Spleen (tissue), 11 donors: ENCODE measurements around the gene NBAS. TPM values are rescaled to one million over a fixed set of nuclear protein-coding genes. Genes with fewer than 3 reads are reported as not detected.
A peak's percentile ranks its signal among the peaks of the same experiment; 100 is the strongest.

Experiments used
- DNase-seq: peaks from one replicate; pipeline ENCODE4 v3.0.0-alpha.2; 2020
- H3K27ac ChIP-seq, 8 donors: fragments of 200-600 bp; sonication (generic) in 7 of 8; 1 replicate in 4 of 8; 2 replicates in 4 of 8; pipeline versions ENCODE4 v1.5.0 to v1.8.0; 2016 to 2021; ENCODE audit warnings: inconsistent platforms in 4 of 8, mild to moderate bottlenecking in 4 of 8, moderate library complexity in 1 of 8
- H3K27me3 ChIP-seq, 7 donors: fragments of 200-600 bp; sonication (generic) in 6 of 7; replicated peaks in 1 of 7; 1 replicate in 4 of 7; 2 replicates in 3 of 7; pipeline versions ENCODE4 v1.5.0 to v1.8.0; 2016 to 2021; ENCODE audit warnings: inconsistent platforms in 3 of 7, mild to moderate bottlenecking in 1 of 7
- H3K36me3 ChIP-seq, 6 donors: fragments of 200-600 bp; sonication (generic) in 5 of 6; 1 replicate in 4 of 6; 2 replicates in 2 of 6; pipeline versions ENCODE4 v1.5.0 to v1.8.0; 2016 to 2021; ENCODE audit warnings: inconsistent platforms in 2 of 6
- H3K4me1 ChIP-seq, 6 donors: fragments of 200-600 bp; sonication (generic) in 5 of 6; 1 replicate in 3 of 6; 2 replicates in 3 of 6; pipeline versions ENCODE4 v1.5.0 to v1.8.0; 2016 to 2021; ENCODE audit warnings: inconsistent platforms in 3 of 6
- H3K4me3 ChIP-seq, 8 donors: fragments of 200-600 bp; sonication (generic) in 7 of 8; 1 replicate in 4 of 8; 2 replicates in 4 of 8; pipeline versions ENCODE4 v1.5.0 to v1.8.0; 2016 to 2021; ENCODE audit warnings: inconsistent platforms in 4 of 8, mild to moderate bottlenecking in 4 of 8, moderate library complexity in 2 of 8
- H3K9me3 ChIP-seq, 8 donors: fragments of 200-600 bp; sonication (generic) in 7 of 8; 1 replicate in 4 of 8; 2 replicates in 4 of 8; pipeline versions ENCODE4 v1.5.0 to v1.8.0; 2016 to 2021; ENCODE audit warnings: inconsistent platforms in 4 of 8
- CTCF ChIP-seq, 11 experiments: fragments of 200-600 bp in 7 of 11; fragments of 450-650 bp in 4 of 11; sonication (generic) in 4 of 11; IDR thresholded peaks in 8 of 11; conservative IDR thresholded peaks in 3 of 11; 1 replicate in 7 of 11; 2 replicates in 4 of 11; pipeline versions ENCODE4 v1.4.0 to v1.8.0; 2016 to 2021; ENCODE audit warnings: antibody characterized with exemption in 11 of 11, inconsistent platforms in 4 of 11, mild to moderate bottlenecking in 1 of 11
- POLR2A ChIP-seq, 3 donors: fragments of 450-650 bp; IDR thresholded peaks; one replicate each; pipeline ENCODE4 v1.5.1; 2017; ENCODE audit warnings: antibody characterized with exemption in 3 of 3, mild to moderate bottlenecking in 1 of 3
- POLR2AphosphoS5 ChIP-seq, 3 donors: sonication (generic); formaldehyde crosslinking; IDR thresholded peaks; one replicate each; pipeline ENCODE4 v1.5.1; 2017; ENCODE audit warnings: antibody characterized with exemption in 3 of 3
- WGBS, 5 donors: extraction: QIAGEN DNeasy Blood & Tissue Kit in 3 of 5; methylation state at CpG; one replicate each; pipeline versions ENCODE4 v1.1.5 to v1.1.7; 2013 to 2018; 5-methylcytosine and 5-hydroxymethylcytosine counted together
- intact Hi-C: fragments of 100-400 bp; cut with DNase I; formaldehyde crosslinking; loops from one replicate; pipeline ENCODE4 v1.15.0; 2023; ENCODE audit warnings: low total_unique reads
- polyA plus RNA-seq, 3 donors: library from polyadenylated mRNA; stranded (reverse); fragments of 200-250 nt; gene quantifications; one replicate each; pipeline ENCODE4 v1.2.1, GENCODE V29; 2013
- total RNA-seq, 7 donors: library from RNA; depleted of rRNA in 3 of 7; stranded (reverse); fragments of >200 nt in 3 of 7; fragmentation: NEBNext Ultra II Directional in 4 of 7; extraction: Animal tissue kit (Norgen Biotek cat#: 25700) in 4 of 7; gene quantifications; one replicate each; pipeline versions ENCODE4 v1.1.0 to v1.2.1, GENCODE V29; 2016 to 2021
- donor health status: healthy with polysubstance abuse.
- donor health status: DM: no; HTN: no; CAD: no; lungs with moderate emphysema.
- donor health status: DM: no; HTN: no; CAD: no.
- donor health status: Bipolar disorder and iron deficiency.
- donor health status: healthy.
- donor health status: DM: no; HTN: no; CAD: no.
- donor health status: DM: yes; HTN: yes; CAD: no.

The NBAS gene
- total and polyA plus RNA-seq, 10 donors, result 21.1 to 49.0 (median 40.9) TPM

GRCh38 chr2:15355386-15355785 lies 205.7 kb downstream of the NBAS start:
- Histone ChIP-seq H3K4me1 (no peaks in the 10 kb centered on the region), H3K9me3 (no peaks in the 10 kb centered on the region), H3K27ac (no peak overlapping the region), H3K4me3 (no peak overlapping the region), H3K36me3 (peaks cover 0 to 84% (median 24%) of the 10 kb centered on the region in 6 donors), H3K27me3 (no peaks in the 10 kb centered on the region)
- no peak for DNase-seq
- WGBS, 5 donors, result 69 to 92% (median 78%) methylated on average over 3 of the region's 3 CpGs
- intact Hi-C loops, result no loop called here
- TF ChIP-seq CTCF (IDR thresholded peaks at IDR 0.05 in 8 of 11, conservative IDR thresholded peaks at IDR 0.05 in 3 of 11) (no peak), POLR2A (IDR thresholded peaks at IDR 0.05) (no peak), POLR2AphosphoS5 (IDR thresholded peaks at IDR 0.05) (no peak)

DNA sequence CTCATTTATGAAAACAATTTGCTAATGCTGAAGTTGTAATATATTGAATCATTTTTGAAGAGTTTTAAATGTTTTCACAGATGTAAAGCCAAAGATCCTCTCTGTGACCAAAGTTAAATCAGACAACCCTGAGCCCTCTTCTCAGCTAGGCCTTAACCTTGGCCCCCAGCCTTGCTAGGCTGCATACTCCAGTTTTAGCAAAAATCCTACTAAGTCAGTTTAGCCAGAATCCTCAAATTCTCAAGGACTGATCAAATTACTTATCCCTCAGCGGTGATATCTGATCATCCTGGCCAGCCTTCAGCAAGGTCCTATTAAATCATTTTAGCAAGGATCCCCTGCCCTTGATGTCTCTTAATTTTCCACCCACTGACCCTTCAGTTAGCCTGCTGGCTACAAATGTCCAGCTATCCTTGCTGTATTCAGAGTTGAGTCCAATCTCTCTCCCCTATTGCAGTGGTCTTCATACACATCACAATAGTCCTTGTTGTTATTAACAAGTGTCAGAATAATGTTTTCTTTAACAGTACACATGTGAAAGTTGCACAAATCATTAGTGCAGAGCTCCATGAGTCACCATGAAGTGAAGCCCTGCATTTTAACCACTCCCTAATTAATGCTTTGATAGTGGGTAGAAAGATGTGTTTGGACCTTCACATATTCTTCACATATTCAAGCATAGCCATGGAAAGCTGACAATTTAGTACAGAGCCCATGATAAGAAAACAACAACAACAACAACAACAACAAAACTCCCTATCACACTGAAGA lies 206.4 kb downstream of the NBAS start:
- WGBS, 5 donors, result 79 to 91% (median 81%) methylated on average over 1 of the region's 1 CpG
- H3K27ac ChIP-seq, result no peak overlapping the region

DNA sequence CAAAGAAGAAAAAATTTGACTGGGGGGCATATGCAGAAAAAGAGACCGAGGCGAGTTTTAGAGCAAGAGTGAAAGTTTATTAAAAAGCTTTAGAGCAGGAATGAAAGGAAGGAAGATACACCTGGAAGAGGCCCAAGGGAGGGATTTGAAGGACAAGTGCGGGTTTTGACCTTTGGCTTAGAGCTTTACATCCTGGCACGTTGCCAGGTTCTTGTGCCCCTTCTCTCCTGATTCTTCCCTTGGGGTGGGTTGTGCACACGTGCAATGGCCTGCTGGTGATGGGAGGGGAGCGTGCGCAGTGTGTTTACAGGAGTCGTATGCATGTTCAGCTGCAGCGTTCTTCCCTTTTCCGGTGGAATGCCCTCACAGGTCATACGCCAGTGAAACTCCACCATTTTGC lies 208.8 kb downstream of the NBAS start:
- no peaks in the 10 kb centered on the region for H3K27me3 ChIP-seq
- no peak overlapping the region for H3K4me3 ChIP-seq
- intact Hi-C loops, result no loop called here
- TF ChIP-seq POLR2A (IDR thresholded peaks at IDR 0.05), result no peak
- TF ChIP-seq POLR2AphosphoS5 (IDR thresholded peaks at IDR 0.05), result peak in 1 of 3 donors; percentile 9
- no peak for TF ChIP-seq CTCF (IDR thresholded peaks at IDR 0.05 in 8 of 11, conservative IDR thresholded peaks at IDR 0.05 in 3 of 11)
- no peaks in the 10 kb centered on the region for H3K9me3 ChIP-seq
- H3K27ac ChIP-seq, result no peak overlapping the region
- WGBS, 5 donors, result 95 to 97% (median 96%) methylated on average over 11 of the region's 11 CpGs
- DNase-seq, result no peak
- no peaks in the 10 kb centered on the region for H3K4me1 ChIP-seq
- H3K36me3 ChIP-seq, result peaks cover 0 to 92% (median 28%) of the 10 kb centered on the region in 6 donors

More for the DNA sequence above, 206.4 kb downstream of the NBAS start:
- no peak for TF ChIP-seq POLR2A (IDR thresholded peaks at IDR 0.05)
- no peak for TF ChIP-seq POLR2AphosphoS5 (IDR thresholded peaks at IDR 0.05)
- no peak for TF ChIP-seq CTCF (IDR thresholded peaks at IDR 0.05 in 8 of 11, conservative IDR thresholded peaks at IDR 0.05 in 3 of 11)
- H3K9me3 ChIP-seq, result no peaks in the 10 kb centered on the region
- intact Hi-C loops, result no loop called here
- H3K4me3 ChIP-seq, result no peak overlapping the region
- H3K27me3 ChIP-seq, result no peaks in the 10 kb centered on the region
- H3K36me3 ChIP-seq, result peaks cover 0 to 90% (median 25%) of the 10 kb centered on the region in 6 donors
- H3K4me1 ChIP-seq, result no peaks in the 10 kb centered on the region
- DNase-seq, result no peak

DNA sequence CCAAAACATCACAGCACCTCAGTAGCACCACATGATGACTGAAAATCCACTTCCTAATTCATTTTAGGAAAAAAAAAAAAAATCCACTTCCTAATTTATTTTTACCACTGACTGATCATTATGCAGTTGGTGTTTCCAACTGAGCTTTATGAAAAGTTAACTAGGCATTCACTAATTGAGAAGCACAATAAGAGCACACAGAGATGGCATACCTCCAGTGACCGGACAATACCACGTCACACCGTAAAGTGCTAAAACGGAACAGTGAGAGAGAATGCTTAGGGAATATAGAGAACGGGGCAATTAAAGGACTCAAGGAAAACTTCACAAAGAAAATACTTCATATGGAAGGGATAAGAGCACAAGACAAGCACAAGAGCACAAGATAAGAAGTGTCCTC lies 212.5 kb downstream of the NBAS start:
- intact Hi-C loops, result no loop called here
- peaks cover 0 to 19% (median 15%) of the 10 kb centered on the region in 8 donors for H3K9me3 ChIP-seq
- peaks cover 0 to 72% (median 21%) of the 10 kb centered on the region in 6 donors for H3K36me3 ChIP-seq
- TF ChIP-seq CTCF (IDR thresholded peaks at IDR 0.05 in 8 of 11, conservative IDR thresholded peaks at IDR 0.05 in 3 of 11), result no peak
- TF ChIP-seq POLR2A (IDR thresholded peaks at IDR 0.05), result no peak
- H3K27me3 ChIP-seq, result no peaks in the 10 kb centered on the region
- DNase-seq, result no peak
- no peaks in the 10 kb centered on the region for H3K4me1 ChIP-seq
- no peak overlapping the region for H3K4me3 ChIP-seq
- WGBS, 5 donors, result 93 to 98% (median 96%) methylated on average over 5 of the region's 5 CpGs
- no peak overlapping the region for H3K27ac ChIP-seq
